GM19238 (cell line): Measurements from ENCODE around the gene KMT2D.
A peak's percentile ranks its signal among the peaks of the same experiment; 100 is the strongest.

Source experiments
- DNase-seq: peaks from one replicate; pipeline ENCODE4 v3.0.0; 2011; ENCODE audit warnings: low spot score; ENCODE audit not compliant: insufficient read length

KMT2D gene

GRCh38 chr12:49019443-49020324 is 40.9 kb downstream of the KMT2D start:
- peak; percentile 46 for DNase-seq

- DNase-seq = no peak
Measured at GRCh38 chr12:49019120-49019430, 41.5 kb downstream of the KMT2D start.

GRCh38 chr12:49018261-49019119 is 42.1 kb downstream of the KMT2D start, which contains the start of gene PRKAG1:
Gene PRKAG1, minus strand, starts transcription at chr12:49018776. Its CDS starts 36 bp downstream, at chr12:49018740.
- DNase-seq = peak; percentile 99

GRCh38 chr12:49017891-49018260 is 42.7 kb downstream of the KMT2D start:
- no peak for DNase-seq

- no peak for DNase-seq
Measured at GRCh38 chr12:49015196-49015595, 45.4 kb downstream of the KMT2D start.

GRCh38 chr12:49014547-49014946 is 46.0 kb downstream of the KMT2D start:
- no peak for DNase-seq

- DNase-seq = no peak
Measured at GRCh38 chr12:49013428-49013827, 47.2 kb downstream of the KMT2D start.

GRCh38 chr12:49012739-49013138 is 47.9 kb downstream of the KMT2D start:
- no peak for DNase-seq
